GM12801 (cell line): Measurements from ENCODE around the gene LARP4.

Source experiments
- CTCF ChIP-seq: IDR thresholded peaks from one replicate; pipeline ENCODE4 v1.5.1; 2011; ENCODE audit warnings: control low read depth; ENCODE audit not compliant: insufficient read length; ENCODE audit errors: extremely low read depth

LARP4 gene

GRCh38 chr12:50519353-50519752 is 118.7 kb downstream of the LARP4 start:
- TF ChIP-seq CTCF: no peak

GRCh38 chr12:50520416-50521207 is 119.9 kb downstream of the LARP4 start:
- no peak for TF ChIP-seq CTCF

GRCh38 chr12:50523772-50524171 is 123.1 kb downstream of the LARP4 start:
- TF ChIP-seq CTCF: no peak

- no peak for TF ChIP-seq CTCF
These were observed 123.9 kb downstream of the LARP4 start for GRCh38 chr12:50524621-50525020.

GRCh38 chr12:50525422-50525821 is 124.7 kb downstream of the LARP4 start:
- TF ChIP-seq CTCF: no peak

- TF ChIP-seq CTCF: no peak
These were observed 126.7 kb downstream of the LARP4 start for GRCh38 chr12:50527359-50527726.

GRCh38 chr12:50528800-50529199 is 128.1 kb downstream of the LARP4 start:
- TF ChIP-seq CTCF: no peak

- no peak for TF ChIP-seq CTCF
These were observed 128.7 kb downstream of the LARP4 start for GRCh38 chr12:50529345-50529744.
